Natural killer cell (primary cell): ENCODE measurements around the gene PFKP. TPM values are rescaled to one million over a fixed set of nuclear protein-coding genes. Genes with fewer than 3 reads are reported as not detected.

ENCODE experiments used
- ATAC-seq, 3 donors: fragments of 150-1000 bp in 2 of 3; fragments of 200-7000 bp in 1 of 3; cut with Tn5 transposase; 1 replicate in 1 of 3; 2 replicates in 2 of 3; pipeline ENCODE4 v1.10.0; 2021; ENCODE audit warnings: mild to moderate bottlenecking in 2 of 3, moderate library complexity in 2 of 3
- DNase-seq, 2 donors: peaks; one replicate each; pipeline versions ENCODE4 v3.0.0 to v3.0.0-alpha.2; 2013 to 2021; ENCODE audit warnings: mixed read lengths in 1 of 2
- H3K27ac ChIP-seq: one replicate; pipeline ENCODE4 v1.5.1; 2013; ENCODE audit warnings: mild to moderate bottlenecking, low read length
- H3K27me3 ChIP-seq: one replicate; pipeline ENCODE4 v1.6.1; 2013; ENCODE audit warnings: low read length; ENCODE audit not compliant: control insufficient read depth, insufficient read depth
- H3K36me3 ChIP-seq: one replicate; pipeline ENCODE4 v1.6.1; 2013; ENCODE audit warnings: low read length; ENCODE audit not compliant: control insufficient read depth, insufficient read depth
- H3K4me1 ChIP-seq: one replicate; pipeline ENCODE4 v1.6.1; 2013; ENCODE audit warnings: low read length; ENCODE audit not compliant: control insufficient read depth, insufficient read depth
- H3K4me3 ChIP-seq: one replicate; pipeline ENCODE4 v1.5.1; 2013; ENCODE audit warnings: low read length
- H3K9me3 ChIP-seq: one replicate; pipeline ENCODE4 v1.6.1; 2013; ENCODE audit warnings: low read length; ENCODE audit not compliant: control insufficient read depth, insufficient read depth
- H3K27ac Mint-ChIP-seq, 2 donors: one replicate each; pipeline ENCODE4 v1.8.0; 2022; ENCODE audit warnings: mild to moderate bottlenecking in 2 of 2, mixed read lengths in 2 of 2, moderate library complexity in 1 of 2
- H3K27me3 Mint-ChIP-seq, 2 donors: one replicate each; pipeline ENCODE4 v1.8.0; 2022; ENCODE audit warnings: low read depth in 2 of 2, mixed read lengths in 2 of 2
- H3K36me3 Mint-ChIP-seq: one replicate; pipeline ENCODE4 v1.8.0; 2022; ENCODE audit warnings: mixed read lengths
- H3K4me1 Mint-ChIP-seq, 2 donors: one replicate each; pipeline ENCODE4 v1.8.0; 2022; ENCODE audit warnings: mixed read lengths in 2 of 2
- H3K4me3 Mint-ChIP-seq: one replicate; pipeline ENCODE4 v1.8.0; 2022; ENCODE audit warnings: mild to moderate bottlenecking, moderate library complexity, mixed read lengths
- H3K9me3 Mint-ChIP-seq, 2 donors: one replicate each; pipeline ENCODE4 v1.8.0; 2022; ENCODE audit warnings: mixed read lengths in 2 of 2
- WGBS: methylation state at CpG from one replicate; pipeline ENCODE4 v1.1.7; 2013; ENCODE audit warnings: missing lambda C conversion rate; ENCODE audit not compliant: insufficient coverage; 5-methylcytosine and 5-hydroxymethylcytosine counted together
- intact Hi-C: fragments of 100-400 bp; cut with micrococcal nuclease; formaldehyde crosslinking; loops from one replicate; pipeline ENCODE4 v1.14.2; 2022
- total RNA-seq, 4 donors: library from RNA; stranded (reverse); fragments of 120-200 nt in 1 of 4; gene quantifications; one replicate each; pipeline versions ENCODE4 v1.2.3 to v1.2.4, GENCODE V29; 2013 to 2022
- TF ChIP-seq, protein P1 (sequence below): fragments of 200-600 bp; IDR thresholded peaks from one replicate; pipeline ENCODE4 v1.8.0; 2022; ENCODE audit warnings: antibody characterized with exemption

PFKP gene
- total RNA-seq, 3 donors from 2014 or later (not counting 1 experiment from before 2014, with no cell fraction given) = 43.9 to 62.4 (median 47.4) TPM

DNA sequence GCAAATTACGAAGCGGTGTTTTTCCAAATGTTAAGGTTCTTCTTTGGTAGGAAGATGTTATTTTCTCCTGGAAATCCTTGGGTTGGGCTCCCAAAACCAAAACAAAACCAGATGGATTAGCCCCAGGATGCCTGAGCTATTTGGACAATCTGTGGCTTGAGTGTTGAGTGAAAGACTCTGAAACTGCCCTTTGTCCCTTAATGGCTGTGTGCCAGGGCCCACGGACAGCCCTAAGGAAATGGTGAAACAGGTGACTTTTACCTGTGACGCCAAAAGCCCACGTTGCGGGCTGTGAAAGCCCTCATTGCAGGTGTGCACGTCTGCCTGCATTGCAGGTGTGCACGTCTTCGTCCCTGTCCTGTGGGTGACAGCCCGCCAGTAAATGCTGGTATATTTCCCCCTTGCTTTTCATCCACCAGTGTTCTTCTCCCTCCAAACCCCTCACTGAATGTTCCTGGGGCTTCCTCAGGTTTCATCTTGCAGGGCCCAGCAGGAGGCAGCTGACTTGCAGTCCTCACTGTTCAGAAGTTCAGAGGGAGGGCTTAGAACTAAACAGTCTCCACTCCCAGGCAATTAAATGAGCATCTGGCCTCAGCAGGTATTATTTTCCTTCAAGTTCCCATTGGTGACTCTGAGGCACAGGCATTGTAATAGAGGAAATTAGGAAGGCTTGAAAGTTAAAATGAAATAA, 10.7 kb downstream of the PFKP start:
- intact Hi-C loops = no loop called here
- H3K4me3 Mint-ChIP-seq = no peak overlapping the region
- peaks cover 5% of the 10 kb centered on the region for H3K4me1 ChIP-seq
- ATAC-seq = no peak
- no peaks in the 10 kb centered on the region for H3K36me3 ChIP-seq
- TF ChIP-seq, protein P1, sequence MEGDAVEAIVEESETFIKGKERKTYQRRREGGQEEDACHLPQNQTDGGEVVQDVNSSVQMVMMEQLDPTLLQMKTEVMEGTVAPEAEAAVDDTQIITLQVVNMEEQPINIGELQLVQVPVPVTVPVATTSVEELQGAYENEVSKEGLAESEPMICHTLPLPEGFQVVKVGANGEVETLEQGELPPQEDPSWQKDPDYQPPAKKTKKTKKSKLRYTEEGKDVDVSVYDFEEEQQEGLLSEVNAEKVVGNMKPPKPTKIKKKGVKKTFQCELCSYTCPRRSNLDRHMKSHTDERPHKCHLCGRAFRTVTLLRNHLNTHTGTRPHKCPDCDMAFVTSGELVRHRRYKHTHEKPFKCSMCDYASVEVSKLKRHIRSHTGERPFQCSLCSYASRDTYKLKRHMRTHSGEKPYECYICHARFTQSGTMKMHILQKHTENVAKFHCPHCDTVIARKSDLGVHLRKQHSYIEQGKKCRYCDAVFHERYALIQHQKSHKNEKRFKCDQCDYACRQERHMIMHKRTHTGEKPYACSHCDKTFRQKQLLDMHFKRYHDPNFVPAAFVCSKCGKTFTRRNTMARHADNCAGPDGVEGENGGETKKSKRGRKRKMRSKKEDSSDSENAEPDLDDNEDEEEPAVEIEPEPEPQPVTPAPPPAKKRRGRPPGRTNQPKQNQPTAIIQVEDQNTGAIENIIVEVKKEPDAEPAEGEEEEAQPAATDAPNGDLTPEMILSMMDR = no peak
- no peak overlapping the region for H3K27ac ChIP-seq
- no peaks in the 10 kb centered on the region for H3K27me3 Mint-ChIP-seq
- H3K4me3 ChIP-seq = no peak overlapping the region
- no peaks in the 10 kb centered on the region for H3K9me3 Mint-ChIP-seq
- H3K36me3 Mint-ChIP-seq = no peaks in the 10 kb centered on the region
- H3K4me1 Mint-ChIP-seq = peaks cover 27 to 38% of the 10 kb centered on the region in 2 donors
- 82% methylated on average over 9 of the region's 10 CpGs for WGBS
- DNase-seq = no peak
- no peak overlapping the region for H3K27ac Mint-ChIP-seq
- H3K27me3 ChIP-seq = no peaks in the 10 kb centered on the region
- no peaks in the 10 kb centered on the region for H3K9me3 ChIP-seq

DNA sequence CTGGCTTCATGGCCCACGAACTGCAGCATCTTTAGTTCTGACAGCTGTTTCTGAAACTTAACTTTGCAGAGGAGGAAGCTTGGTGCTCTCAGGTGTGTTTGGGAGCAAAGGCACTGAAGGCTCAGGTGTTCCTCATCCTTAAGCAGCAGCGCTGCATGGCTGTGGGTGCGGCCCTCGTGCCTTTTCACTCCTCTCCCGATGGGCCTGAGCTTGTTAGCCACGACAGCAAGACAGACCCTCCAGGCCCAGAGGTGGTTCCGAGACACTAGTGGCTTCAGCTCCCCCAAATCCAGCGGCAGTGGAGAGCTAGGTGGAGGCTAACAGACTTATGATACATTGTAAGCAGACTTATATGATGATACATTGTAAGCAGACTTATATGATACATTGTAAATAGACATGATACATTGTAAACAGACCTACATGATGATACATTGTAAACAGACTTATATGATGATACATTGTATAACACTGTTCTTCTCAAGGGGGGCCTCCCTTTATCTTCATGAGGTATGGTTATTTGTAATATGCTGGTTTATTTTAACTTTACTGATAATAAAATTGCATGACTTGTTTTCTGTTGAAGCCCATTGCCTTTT, 14.1 kb downstream of the PFKP start:
- Histone ChIP-seq H3K9me3 (no peaks in the 10 kb centered on the region), H3K4me1 (no peaks in the 10 kb centered on the region), H3K36me3 (peaks cover 2% of the 10 kb centered on the region), H3K27me3 (no peaks in the 10 kb centered on the region), H3K4me3 (no peak overlapping the region), H3K27ac (no peak overlapping the region)
- ATAC-seq (no peak), DNase-seq (no peak)
- TF ChIP-seq, protein P1 = no peak
- Mint-ChIP-seq H3K4me1 (peaks cover 9 to 22% of the 10 kb centered on the region in 2 donors), H3K36me3 (peaks cover 6% of the 10 kb centered on the region), H3K9me3 (no peaks in the 10 kb centered on the region), H3K27me3 (no peaks in the 10 kb centered on the region), H3K27ac (no peak overlapping the region), H3K4me3 (no peak overlapping the region)
- 92% methylated on average over 8 of the region's 8 CpGs for WGBS
- intact Hi-C loops = no loop called here

DNA sequence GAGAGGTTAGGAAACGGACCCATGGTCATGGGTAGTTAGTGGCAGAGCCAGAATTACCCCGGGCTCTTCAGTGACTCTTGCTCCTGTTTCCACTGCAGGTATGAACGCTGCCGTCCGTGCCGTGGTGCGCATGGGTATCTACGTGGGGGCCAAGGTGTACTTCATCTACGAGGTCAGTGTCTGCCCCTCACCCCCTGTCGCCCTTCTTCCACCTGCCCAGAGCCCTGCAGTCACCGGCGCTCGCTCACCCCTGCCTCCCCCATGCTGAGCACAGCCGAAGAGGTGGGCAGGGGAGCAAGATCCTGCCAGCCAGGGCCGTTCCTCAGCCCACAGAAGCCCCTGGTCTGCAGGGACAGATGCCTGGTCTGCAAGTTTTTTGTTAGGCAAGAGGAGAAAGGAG, 14.9 kb downstream of the PFKP start:
- Mint-ChIP-seq H3K27ac (no peak overlapping the region), H3K4me3 (no peak overlapping the region), H3K9me3 (no peaks in the 10 kb centered on the region), H3K36me3 (peaks cover 6% of the 10 kb centered on the region), H3K4me1 (peaks cover 4 to 18% of the 10 kb centered on the region in 2 donors), H3K27me3 (no peaks in the 10 kb centered on the region)
- DNase-seq (no peak), ATAC-seq (no peak)
- intact Hi-C loops = no loop called here
- Histone ChIP-seq H3K36me3 (peaks cover 2% of the 10 kb centered on the region), H3K9me3 (no peaks in the 10 kb centered on the region), H3K27ac (no peak overlapping the region), H3K4me3 (no peak overlapping the region), H3K27me3 (no peaks in the 10 kb centered on the region), H3K4me1 (no peaks in the 10 kb centered on the region)
- 96% methylated on average over 15 of the region's 15 CpGs for WGBS
- TF ChIP-seq, protein P1 = no peak
